Erythroblast (primary cell): ENCODE measurements around the gene USP6.
"Not testable (repeated sequence)": the region's sequence is repeated elsewhere in the genome, so short reads cannot be mapped to it uniquely, and the experiment has no call there.

Experiments used
- DNase-seq, 2 experiments: peaks; one replicate each; lab custom pipeline; 2025; lab: John Stamatoyannopoulos, UW
- GATA1 ChIP-seq: IDR thresholded peaks from 2 replicates; pipeline ENCODE4 v1.6.1; 2011; ENCODE audit warnings: low read depth, mild to moderate bottlenecking, control low read depth, low read length, moderate library complexity
- POLR2A ChIP-seq: IDR thresholded peaks from 2 replicates; pipeline ENCODE4 v1.6.1; 2011; ENCODE audit warnings: mild to moderate bottlenecking, low read length

The USP6 gene

GRCh38 chr17:5127910-5128309, 12.1 kb downstream of the USP6 start:
- DNase-seq, result no peak
- no peak for TF ChIP-seq GATA1
- TF ChIP-seq POLR2A, result no peak

- not testable (repeated sequence) for DNase-seq
Observed at GRCh38 chr17:5128387-5128786, 12.6 kb downstream of the USP6 start.

GRCh38 chr17:5128905-5129535, 13.2 kb downstream of the USP6 start:
- no peak for DNase-seq
- TF ChIP-seq POLR2A, result no peak
- no peak for TF ChIP-seq GATA1

DNA sequence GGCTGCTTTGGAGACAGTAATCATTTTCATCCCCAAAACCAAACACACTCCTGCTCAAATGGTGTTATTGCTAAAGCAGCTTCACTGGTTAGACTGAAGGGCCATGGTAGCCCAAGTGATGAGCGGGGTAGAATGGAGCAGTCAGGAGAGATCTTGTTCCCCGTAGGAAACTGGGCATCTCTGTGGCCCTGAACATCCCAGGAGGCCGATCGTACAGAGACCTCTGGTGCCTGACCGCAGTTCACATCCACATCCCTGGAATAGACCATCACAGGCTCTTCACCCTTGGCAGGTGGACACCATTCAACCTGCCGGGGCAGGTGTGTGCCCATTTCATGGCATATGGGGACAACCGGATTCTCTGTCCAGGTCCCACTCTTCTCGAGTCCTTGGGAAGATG, 13.9 kb downstream of the USP6 start:
- DNase-seq, result not testable (repeated sequence)

- not testable (repeated sequence) for DNase-seq
Observed at GRCh38 chr17:5130261-5130660, 14.4 kb downstream of the USP6 start.

GRCh38 chr17:5130687-5131086, 14.9 kb downstream of the USP6 start:
- not testable (repeated sequence) for DNase-seq

- no peak for TF ChIP-seq POLR2A
- no peak for TF ChIP-seq GATA1
- no peak for DNase-seq
Observed at GRCh38 chr17:5131146-5131715, 15.4 kb downstream of the USP6 start.

DNA sequence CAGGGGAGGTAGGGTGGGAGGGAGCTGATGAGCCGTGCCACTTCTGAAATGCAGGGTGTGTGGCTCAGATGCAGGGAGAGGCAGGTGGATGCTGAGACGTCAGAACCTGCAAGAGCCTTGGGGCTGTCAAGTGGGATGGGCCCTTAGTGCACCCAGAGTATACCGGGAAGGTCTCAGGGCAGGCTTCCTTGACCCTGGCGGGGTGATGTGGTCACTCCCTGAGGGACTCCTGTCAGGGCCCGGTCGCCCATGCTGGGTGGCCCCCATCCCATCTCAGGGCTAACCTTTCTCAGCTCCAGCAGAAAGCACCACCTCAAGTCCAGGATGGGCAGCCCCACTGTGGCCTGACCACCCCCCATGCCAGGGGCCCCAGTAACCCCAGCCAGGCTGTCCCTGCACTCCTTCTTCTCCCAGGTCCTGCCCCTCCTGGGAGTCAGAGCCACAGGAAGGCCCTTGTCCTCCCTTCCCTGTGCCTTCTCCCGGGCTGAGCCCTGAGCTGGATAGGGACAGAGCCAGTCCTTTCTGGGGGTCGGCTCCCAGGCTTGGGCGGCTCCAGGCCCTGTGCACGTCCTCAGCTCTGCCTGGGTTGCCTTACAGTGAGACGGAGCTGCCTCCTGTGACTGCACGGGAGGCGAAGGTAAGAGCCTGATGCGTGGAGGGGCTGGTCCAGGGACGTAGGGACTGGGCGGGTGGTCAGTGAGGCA, 16.1 kb downstream of the USP6 start:
- DNase-seq, result not testable (repeated sequence)

DNA sequence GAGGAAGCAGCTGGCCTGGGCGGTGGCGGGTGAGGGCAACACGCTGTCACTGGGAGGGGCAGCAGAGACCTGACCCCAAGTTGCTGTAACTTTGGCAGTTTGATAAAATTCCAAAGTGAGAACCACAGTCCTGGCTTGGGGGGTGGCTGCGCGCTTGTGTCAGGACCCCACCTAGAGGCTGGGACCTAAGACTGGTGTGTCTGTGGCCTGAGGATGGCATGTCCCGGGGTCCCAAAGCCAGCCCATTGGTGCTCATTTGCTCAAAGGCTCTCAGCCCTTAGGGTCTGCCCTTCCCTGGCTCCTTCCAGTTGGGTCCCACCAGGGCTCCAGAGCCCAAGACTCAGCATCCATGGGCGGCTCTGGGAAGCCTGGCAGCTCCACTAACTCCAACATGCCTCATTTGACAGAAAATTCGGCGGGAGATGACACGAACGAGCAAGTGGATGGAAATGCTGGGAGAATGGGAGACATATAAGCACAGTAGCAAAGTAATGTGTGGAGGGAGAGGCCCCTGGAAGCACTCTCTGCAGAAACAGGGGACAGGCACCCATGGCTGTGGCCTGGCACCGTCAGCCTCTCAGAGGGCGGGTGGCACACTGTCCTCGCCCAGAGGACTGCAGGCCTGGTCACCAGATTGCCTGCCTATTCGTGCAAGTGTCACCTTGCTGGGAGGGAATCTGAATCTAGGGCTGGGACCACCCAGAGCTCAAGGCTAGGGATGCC, 16.8 kb downstream of the USP6 start:
- DNase-seq, result not testable (repeated sequence)

- no peak for TF ChIP-seq POLR2A
- TF ChIP-seq GATA1, result no peak
- DNase-seq, result no peak
Observed at GRCh38 chr17:5133311-5133710, 17.5 kb downstream of the USP6 start.

DNA sequence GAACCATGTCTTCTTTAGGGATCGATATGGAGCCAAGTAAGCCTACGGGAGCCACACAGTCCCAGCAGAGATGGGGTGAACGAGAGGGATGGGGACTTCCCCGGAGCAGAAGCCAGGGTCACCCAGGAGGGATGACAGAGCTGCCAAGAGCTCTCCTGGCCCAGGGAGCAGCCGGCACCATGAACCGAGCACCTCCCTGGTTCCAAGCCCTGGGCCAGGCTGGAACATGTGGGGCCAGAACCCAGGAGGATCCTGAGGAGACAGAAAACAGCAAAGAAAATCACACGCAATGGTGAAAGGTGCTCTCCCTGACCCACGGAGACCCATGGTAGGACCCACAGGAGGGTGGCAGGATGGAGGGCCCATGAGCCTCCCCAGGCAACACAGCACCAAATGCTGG, 18.1 kb downstream of the USP6 start:
- DNase-seq, result not testable (repeated sequence)

GRCh38 chr17:5134571-5134970, 18.7 kb downstream of the USP6 start:
- DNase-seq, result not testable (repeated sequence)

DNA sequence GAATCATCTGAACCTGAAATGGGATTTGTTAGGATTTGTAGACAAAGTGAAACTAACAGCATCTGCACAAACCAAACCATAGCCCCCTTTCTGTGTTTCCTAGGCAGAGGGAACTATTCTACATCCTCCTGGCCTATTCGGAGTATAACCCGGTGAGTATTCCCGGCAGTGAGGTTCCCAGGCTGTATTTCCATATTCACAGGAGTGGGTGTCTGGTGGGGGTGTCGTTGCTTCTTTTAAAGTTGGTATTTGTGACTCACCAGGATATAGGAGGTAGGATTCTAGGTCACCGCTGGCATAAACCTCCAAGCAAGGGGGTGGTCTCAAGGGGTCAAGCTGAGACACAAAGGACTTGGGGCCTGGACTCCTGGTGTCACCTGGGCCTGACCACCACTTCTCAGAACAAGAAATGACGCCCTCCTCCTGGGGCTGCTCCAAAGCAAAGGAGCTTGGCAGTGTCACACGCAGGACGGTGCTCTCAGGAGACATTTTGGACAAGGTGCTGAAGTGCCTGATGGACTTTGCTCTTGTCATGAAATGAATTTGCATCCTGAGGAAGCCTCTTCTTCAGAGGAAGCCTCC, 19.4 kb downstream of the USP6 start:
- not testable (repeated sequence) for DNase-seq

GRCh38 chr17:5135726-5136579, 20.1 kb downstream of the USP6 start:
- TF ChIP-seq POLR2A, result no peak
- TF ChIP-seq GATA1, result no peak
- no peak for DNase-seq

DNA sequence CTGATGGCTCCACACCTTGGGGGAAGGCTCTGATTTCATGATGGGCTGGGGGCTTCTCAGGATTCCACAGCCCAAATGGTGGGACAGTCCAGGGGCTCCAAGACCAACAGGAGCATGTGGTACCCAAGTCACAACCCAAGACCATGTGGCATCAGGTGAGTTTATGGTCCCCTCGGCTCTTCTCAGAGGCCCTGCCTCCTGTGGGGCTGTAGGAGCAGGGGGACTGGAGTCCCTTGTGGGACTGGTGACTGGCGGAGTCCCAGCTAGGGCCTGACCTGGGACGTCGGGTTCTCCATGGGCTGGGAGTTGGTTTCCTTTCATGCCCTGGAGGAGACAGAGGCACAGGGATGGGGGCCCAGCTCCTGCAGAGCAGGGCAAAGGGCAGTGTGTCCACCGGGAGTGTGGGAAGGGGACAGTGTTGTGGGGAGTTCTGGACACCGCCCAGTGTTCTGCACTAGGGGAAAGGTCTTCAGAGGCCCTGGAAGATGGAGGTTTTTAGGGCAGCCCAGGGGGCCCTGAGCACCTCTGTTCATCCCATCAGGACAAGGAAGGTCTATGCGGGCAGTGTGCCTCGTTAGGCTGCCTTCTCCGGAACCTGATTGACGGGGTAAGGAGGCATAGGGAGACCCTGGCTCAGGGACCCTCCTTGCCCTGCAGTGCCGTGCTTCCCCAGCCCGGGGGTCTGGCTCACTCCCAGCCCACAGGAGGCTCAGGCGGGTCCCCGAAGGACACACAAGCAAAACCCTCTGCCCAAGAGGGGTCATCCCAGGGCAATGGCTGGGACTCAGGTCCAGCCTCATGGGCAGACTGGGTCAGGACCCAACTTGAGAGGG, 21.0 kb downstream of the USP6 start:
- DNase-seq, result not testable (repeated sequence)

DNA sequence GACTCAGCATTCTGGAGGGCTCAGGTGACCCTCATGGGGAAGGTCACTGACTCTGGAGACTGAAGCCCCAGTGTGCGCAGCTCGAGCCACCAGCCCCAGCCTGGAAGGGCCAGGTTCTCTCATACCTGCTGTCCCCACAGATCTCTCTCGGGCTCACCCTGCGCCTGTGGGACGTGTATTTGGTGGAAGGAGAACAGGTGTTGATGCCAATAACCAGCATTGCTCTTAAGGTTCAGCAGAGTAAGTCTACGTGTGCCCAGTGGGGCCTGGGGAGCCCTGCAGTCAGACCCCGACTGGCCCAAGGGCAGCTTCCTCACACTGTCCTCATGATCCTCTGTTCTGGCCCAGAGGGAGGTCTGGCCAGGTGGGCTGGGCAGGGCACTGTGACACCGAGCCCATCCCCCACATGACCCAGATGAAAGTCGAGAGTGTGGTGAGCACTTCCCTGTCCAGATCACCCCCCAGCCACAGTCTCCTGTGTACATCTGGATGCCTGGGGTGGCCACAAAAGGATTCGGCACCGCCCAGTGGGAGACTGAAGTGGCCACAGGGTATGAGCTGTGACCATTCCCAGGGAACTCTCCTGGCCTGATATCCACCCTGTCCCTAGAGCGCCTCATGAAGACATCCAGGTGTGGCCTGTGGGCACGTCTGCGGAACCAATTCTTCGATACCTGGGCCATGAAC, 21.8 kb downstream of the USP6 start:
- DNase-seq, result not testable (repeated sequence)

- not testable (repeated sequence) for DNase-seq
Observed at GRCh38 chr17:5138198-5138544, 22.3 kb downstream of the USP6 start.
